HTERT RPE-1 (cell line): Measurements from ENCODE around the gene ETFBKMT.
"Not testable (repeated sequence)": the region's sequence is repeated elsewhere in the genome, so short reads cannot be mapped to it uniquely, and the experiment has no call there.

ENCODE experiments used
- in situ Hi-C: fragments of 300-500 bp; cut with MboI; formaldehyde crosslinking; loops from 4 replicates; pipeline ENCODE4 v1.14.3; 2020; ENCODE audit warnings: low sequenced_read_pairs

Gene ETFBKMT

DNA sequence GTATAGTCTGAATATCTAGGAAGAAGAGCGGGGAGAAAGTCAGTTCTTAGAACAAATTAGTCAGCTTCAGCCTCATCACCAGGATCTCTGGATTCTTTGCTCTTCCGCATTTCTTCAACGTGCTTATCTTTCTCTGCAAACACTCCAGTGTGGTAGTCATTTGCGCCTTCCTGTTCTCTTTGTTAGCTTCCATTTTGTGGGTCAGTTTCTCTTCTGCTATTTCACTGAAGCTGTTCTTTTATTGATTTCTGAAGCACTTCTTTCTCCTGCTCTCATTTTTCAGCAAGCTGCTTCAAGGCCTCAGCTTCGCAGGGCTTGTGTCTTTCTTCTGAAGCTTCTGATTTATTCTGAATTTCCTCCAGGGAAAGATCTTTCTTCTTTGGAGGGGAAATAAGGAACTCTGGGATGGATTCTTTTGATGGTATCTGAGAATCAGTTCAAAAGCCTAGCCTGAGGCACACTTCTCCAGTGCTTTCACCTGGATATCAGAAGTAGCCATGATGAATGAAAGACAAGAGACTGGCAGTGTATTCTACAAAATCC lies 55.9 kb downstream of the ETFBKMT start:
- in situ Hi-C loops, result no loop called here

DNA sequence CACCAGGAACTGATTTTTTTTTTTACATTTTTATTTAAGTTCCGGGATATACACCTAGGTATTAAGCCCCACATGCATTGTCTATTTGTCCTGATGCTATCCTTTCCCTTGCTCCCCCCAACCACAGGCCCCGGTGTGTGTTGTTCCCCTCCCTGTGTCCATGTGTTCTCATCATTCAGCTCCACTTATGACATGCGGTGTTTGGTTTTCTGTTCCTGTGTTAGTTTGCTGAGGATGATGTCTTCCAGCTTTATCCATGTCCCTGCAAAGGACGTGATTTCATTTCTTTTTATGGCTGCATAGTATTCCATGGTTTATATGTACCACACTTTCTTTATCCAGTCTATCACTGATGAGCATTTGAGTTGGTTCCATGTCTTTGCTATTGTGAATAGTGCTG lies 57.5 kb downstream of the ETFBKMT start:
- in situ Hi-C loops, result not testable (repeated sequence)

DNA sequence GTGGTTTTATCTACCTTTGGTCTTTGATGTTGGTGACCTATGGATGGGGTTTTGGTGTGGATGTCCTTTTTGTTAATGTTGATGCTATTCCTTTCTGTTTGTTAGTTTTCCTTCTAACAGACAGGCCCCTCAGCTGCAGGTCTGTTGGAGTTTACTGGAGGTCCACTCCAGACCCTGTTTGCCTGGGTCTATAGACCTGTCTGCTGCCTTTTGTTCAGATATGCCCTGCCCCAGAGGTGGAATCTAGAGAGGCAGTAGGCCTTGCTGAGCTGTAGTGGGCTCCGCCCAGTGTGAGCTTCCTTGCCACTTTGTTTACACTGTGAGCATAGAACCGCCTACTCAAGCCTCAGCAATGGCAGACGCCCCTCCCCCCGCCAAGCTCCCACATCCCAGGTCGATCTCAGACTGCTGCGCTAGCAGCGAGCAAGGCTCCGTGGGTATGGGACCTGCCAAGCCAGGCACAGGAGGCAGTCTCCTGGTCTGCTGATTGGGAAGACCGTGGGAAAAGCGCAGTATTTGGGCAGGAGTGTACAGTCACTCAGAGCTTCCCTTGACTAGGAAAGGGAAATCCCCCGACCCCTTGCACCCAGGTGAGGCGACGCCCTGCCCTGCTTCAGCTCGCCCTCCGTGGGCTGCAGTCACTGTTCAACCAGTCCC lies 59.2 kb downstream of the ETFBKMT start:
- in situ Hi-C loops, result not testable (repeated sequence)

DNA sequence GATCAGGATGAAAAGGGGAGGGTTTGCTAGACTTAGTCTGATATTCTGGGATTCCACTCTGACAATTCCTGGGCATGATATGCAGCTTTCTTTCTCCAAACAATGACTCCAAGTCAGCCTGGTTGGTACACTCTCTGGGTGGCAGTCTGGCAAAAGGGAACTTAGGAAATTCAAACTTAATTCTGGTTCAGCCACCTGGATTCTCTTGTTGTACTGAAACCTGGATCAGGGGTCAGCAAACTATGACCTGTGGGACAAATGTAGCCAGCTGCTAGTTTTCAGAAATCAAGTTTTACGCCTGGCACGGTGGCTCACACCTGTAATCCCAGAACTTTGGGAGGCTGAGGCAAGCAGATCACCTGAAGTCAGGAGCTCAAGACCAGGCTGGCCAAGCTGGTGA lies 63.1 kb downstream of the ETFBKMT start:
- in situ Hi-C loops, result no loop called here
